Heart left ventricle (tissue), 13 donors: ENCODE results near the gene SLC1A7.

Experiments used
- CTCF ChIP-seq, 12 donors: fragments of 200-600 bp; sonication (generic) in 4 of 12; IDR thresholded peaks; one replicate each; pipeline versions ENCODE4 v1.5.0 to v1.8.0; 2018 to 2022; ENCODE audit warnings: antibody characterized with exemption in 12 of 12, mild to moderate bottlenecking in 5 of 12
- POLR2A ChIP-seq, 2 donors: fragments of 450-650 bp; IDR thresholded peaks; one replicate each; pipeline ENCODE4 v1.6.1; 2017; ENCODE audit warnings: antibody characterized with exemption in 2 of 2, mild to moderate bottlenecking in 2 of 2, moderate library complexity in 2 of 2
- donor health status: ischemic (EF 13 %, LVEDD 7.1; RV severe dilation, severe dysfunction).
- donor health status: DM: no; HTN: yes; CAD: no.
- donor health status: DM: no; HTN: no; CAD: no.
- donor health status: ischemic (EF 25% LVEDD 6.9; RV normal size, moderate dysfunction).
- donor health status: ischemic (EF 25% LVEDD 5.7; RV mildly dilated, moderate dysfunction).
- donor health status: ischemic (EF 35%, LVEDD 5.7; RV mildly dilated, moderate dysfunction).
- donor health status: nonischemic (EF 11% LVEDD 7.7; RV severe dilation, severe dysfunction).
- donor health status: DM: yes; HTN: yes; CAD: no.
- donor health status: PGD.
- donor health status: ischemic (EF 29% LVEDD 5.4; RV normal size, mild dysfunction).
- donor health status: nonischemic (EF 23%, LVEDD 6.1; RV moderate dilation, normal function).

- TF ChIP-seq CTCF (IDR thresholded peaks at IDR 0.05) = no peak
- TF ChIP-seq POLR2A (IDR thresholded peaks at IDR 0.05) = no peak
Observed at GRCh38 chr1:53088616-53089300, 53.7 kb downstream of the SLC1A7 start.
